HepG2 (cell line): ENCODE results near the gene RERE. TPM values are rescaled to one million over a fixed set of nuclear protein-coding genes. Genes with fewer than 3 reads are reported as not detected.
A peak's percentile ranks its signal among the peaks of the same experiment; 100 is the strongest.

Experiments
- ATAC-seq: fragments of 200-7000 bp; cut with Tn5 transposase; 3 replicates; pipeline ENCODE4 v1.9.1; 2020; ENCODE audit warnings: mild to moderate bottlenecking, moderate library complexity
- BruUV-seq: library from RNA; stranded (reverse); fragments of 400-500 nt; replicated peaks from 2 replicates; lab custom pipeline; 2021; lab: Mats Ljungman, UMichigan
- CTCF ChIA-PET: fragments of 300-600 bp; formaldehyde crosslinking; extraction: SDS; loops from one replicate; lab custom pipeline; 2021; ENCODE audit warnings: low total read pairs, inconsistent platforms, low intra/inter-chr PET ratio; lab: Yijun Ruan, JAX
- POLR2A ChIA-PET: fragments of 350-600 bp; sonication (Branson Sonifier 250); formaldehyde crosslinking; loops from one replicate; lab custom pipeline; 2020; ENCODE audit warnings: antibody characterized with exemption, inconsistent platforms; lab: Yijun Ruan, JAX
- DNase-seq: peaks from one replicate; pipeline ENCODE4 v3.0.0-alpha.2; 2015; ENCODE audit warnings: low spot score
- FAIRE-seq: peaks from 3 replicates; lab custom pipeline; 2011; peaks lifted over from hg19 to GRCh38; lab: Jason Lieb, UNC
- H2AFZ ChIP-seq: one replicate; pipeline ENCODE4 v1.6.1; 2011; ENCODE audit warnings: low read length, inconsistent platforms
- H3K27ac ChIP-seq: fragments of 300-600 bp; 3 replicates; pipeline ENCODE4 v1.8.0; 2011; ENCODE audit warnings: mixed run types, mild to moderate bottlenecking, mixed read lengths, low read length, inconsistent platforms; ENCODE audit not compliant: insufficient read depth; ENCODE audit errors: extremely low read length
- H3K27me3 ChIP-seq, 2 experiments: fragments of 200-600 bp in 1 of 2; 2 replicates in 1 of 2; 3 replicates in 1 of 2; pipeline versions ENCODE4 v1.6.0 to v1.8.0; 2011; ENCODE audit warnings: low read length in 2 of 2, mild to moderate bottlenecking in 2 of 2, moderate library complexity in 2 of 2, inconsistent platforms in 1 of 2; ENCODE audit not compliant: insufficient read depth in 2 of 2, control insufficient read depth in 1 of 2
- H3K36me3 ChIP-seq, 2 experiments: fragments of 200-600 bp in 1 of 2; replicated peaks in 1 of 2; 2 replicates in 1 of 2; 3 replicates in 1 of 2; pipeline versions ENCODE4 v1.5.1 to v1.8.0; 2011; ENCODE audit warnings: low read length in 2 of 2, inconsistent platforms in 1 of 2; ENCODE audit not compliant: insufficient read depth in 2 of 2, control insufficient read depth in 1 of 2
- H3K4me1 ChIP-seq: 2 replicates; pipeline ENCODE4 v1.5.1; 2012; ENCODE audit warnings: low read length, inconsistent platforms; ENCODE audit not compliant: insufficient read depth
- H3K4me2 ChIP-seq: 2 replicates; pipeline ENCODE4 v1.6.0; 2011; ENCODE audit warnings: low read depth, low read length, inconsistent platforms
- H3K4me3 ChIP-seq, 3 experiments: fragments of 200-600 bp in 1 of 3; sonication (generic), shearing (Covaris generic) in 1 of 3; replicated peaks in 1 of 3; 2 replicates each; pipeline ENCODE4 v1.5.1; 2011 to 2016; ENCODE audit warnings: low read length in 3 of 3, inconsistent platforms in 2 of 3, low read depth in 2 of 3, mild to moderate bottlenecking in 2 of 3, control low read depth in 1 of 3, mixed read lengths in 1 of 3; ENCODE audit not compliant: insufficient read depth in 1 of 3
- H3K79me2 ChIP-seq: one replicate; pipeline ENCODE4 v1.6.1; 2011; ENCODE audit warnings: low read length, inconsistent platforms; ENCODE audit not compliant: insufficient read depth
- H3K9ac ChIP-seq: 2 replicates; pipeline ENCODE4 v1.6.0; 2011; ENCODE audit warnings: mild to moderate bottlenecking, low read depth, low read length, inconsistent platforms; ENCODE audit not compliant: insufficient read depth
- H3K9me3 ChIP-seq: 2 replicates; pipeline ENCODE4 v1.5.1; 2012; ENCODE audit warnings: mild to moderate bottlenecking, low read length
- H4K20me1 ChIP-seq: 2 replicates; pipeline ENCODE4 v1.6.0; 2011; ENCODE audit warnings: inconsistent platforms, mild to moderate bottlenecking, low read length, moderate library complexity; ENCODE audit not compliant: insufficient read depth
- ARID3A ChIP-seq: IDR thresholded peaks from 2 replicates; pipeline ENCODE4 v1.6.1; 2012; ENCODE audit warnings: low read depth, low read length, improper control_type of control experiment
- BCL6 ChIP-seq: IDR thresholded peaks from 2 replicates; pipeline ENCODE4 v1.6.1; 2016; ENCODE audit warnings: missing genetic modification reagents, missing compliant biosample characterization
- CC2D1A ChIP-seq: sonication (generic); formaldehyde crosslinking; IDR thresholded peaks from 2 replicates; pipeline ENCODE4 v1.8.1; 2023; ENCODE audit warnings: mild to moderate bottlenecking, missing genetic modification reagents
- CEBPG ChIP-seq: IDR thresholded peaks from 2 replicates; pipeline ENCODE4 v1.6.1; 2016
- CTCF ChIP-seq: sonication (generic); formaldehyde crosslinking; IDR thresholded peaks from 2 replicates; pipeline ENCODE4 v1.5.0; 2020; ENCODE audit warnings: mild to moderate bottlenecking, missing genetic modification reagents, moderate library complexity
- EHMT2 ChIP-seq: fragments of 200-600 bp; sonication (generic); IDR thresholded peaks from 2 replicates; pipeline ENCODE4 v1.7.0; 2017; ENCODE audit warnings: antibody characterized with exemption, low read depth, low read length, borderline replicate concordance
- FOXA3 ChIP-seq: IDR thresholded peaks from 2 replicates; pipeline ENCODE4 v1.6.1; 2016; ENCODE audit warnings: missing genetic modification reagents, missing compliant biosample characterization
- NFYB ChIP-seq: sonication (generic); formaldehyde crosslinking; IDR thresholded peaks from 2 replicates; pipeline ENCODE4 v1.4.0; 2020; ENCODE audit warnings: missing genetic modification reagents
- ONECUT2 ChIP-seq: sonication (generic); formaldehyde crosslinking; IDR thresholded peaks from 2 replicates; pipeline ENCODE4 v1.4.0; 2020; ENCODE audit warnings: missing genetic modification reagents
- RAD21 ChIP-seq: fragments of 450-650 bp; formaldehyde crosslinking; IDR thresholded peaks from 2 replicates; pipeline ENCODE4 v1.5.0; 2020; ENCODE audit warnings: mild to moderate bottlenecking
- SAP130 ChIP-seq: IDR thresholded peaks from 2 replicates; pipeline ENCODE4 v1.6.1; 2016; ENCODE audit warnings: low read depth
- SMC3 ChIP-seq: IDR thresholded peaks from 2 replicates; pipeline ENCODE4 v1.6.1; 2011; ENCODE audit warnings: low read length, improper control_type of control experiment
- SOX5 ChIP-seq: IDR thresholded peaks from 2 replicates; pipeline ENCODE4 v1.6.1; 2016; ENCODE audit warnings: borderline replicate concordance
- STAG1 ChIP-seq: sonication (generic); formaldehyde crosslinking; IDR thresholded peaks from 2 replicates; pipeline ENCODE4 v1.4.0; 2020; ENCODE audit warnings: missing genetic modification reagents
- TFDP1 ChIP-seq: IDR thresholded peaks from 2 replicates; pipeline ENCODE4 v1.6.1; 2016; ENCODE audit warnings: missing compliant biosample characterization, missing genetic modification reagents, borderline replicate concordance
- TOE1 ChIP-seq: sonication (generic); formaldehyde crosslinking; IDR thresholded peaks from 2 replicates; pipeline ENCODE4 v1.4.0; 2020; ENCODE audit warnings: mild to moderate bottlenecking, missing genetic modification reagents
- ZBTB37 ChIP-seq: sonication (generic); formaldehyde crosslinking; IDR thresholded peaks from 2 replicates; pipeline ENCODE4 v1.4.0; 2020; ENCODE audit warnings: mild to moderate bottlenecking, missing genetic modification reagents
- ZNF761 ChIP-seq: sonication (generic); formaldehyde crosslinking; conservative IDR thresholded peaks from 2 replicates; pipeline ENCODE4 v1.4.0; 2020; ENCODE audit warnings: mild to moderate bottlenecking, missing genetic modification reagents
- WGBS: methylation state at CpG from one replicate; pipeline ENCODE4 v1.1.6; 2017; ENCODE audit warnings: low lambda C conversion rate; 5-methylcytosine and 5-hydroxymethylcytosine counted together
- in situ Hi-C: cut with HindIII; loops from 2 replicates; pipeline ENCODE4 v1.10.0; 2017; ENCODE audit warnings: low pct_unique_long_range_greater_than_20kb; ENCODE audit not compliant: extremely low pct_ligation_motif_present
- intact Hi-C: fragments of 100-400 bp; cut with micrococcal nuclease; formaldehyde crosslinking; loops from one replicate; pipeline ENCODE4 v1.10.0; 2022; ENCODE audit not compliant: unreplicated experiment
- polyA plus RNA-seq, 8 experiments: library from polyadenylated mRNA; depleted of rRNA in 3 of 8; stranded (reverse) in 7 of 8; unstranded in 1 of 8; fragments of >200 nt; fragmentation: Illumina TruSeq in 4 of 8; extraction: Trizol in 4 of 8; gene quantifications; 2 replicates each; pipeline versions ENCODE4 v1.2.1 to v1.2.3, GENCODE V29; 2011 to 2016; ENCODE audit warnings: low read depth in 4 of 8, missing spikeins in 1 of 8, mixed read lengths in 1 of 8; ENCODE audit not compliant: insufficient read depth in 1 of 8
- total RNA-seq, 5 experiments: library from RNA; depleted of rRNA; stranded (reverse); fragments of >200 nt; fragmentation: Illumina TruSeq; extraction: Trizol; gene quantifications; 2 replicates each; pipeline ENCODE4 v1.2.3, GENCODE V29; 2016; ENCODE audit warnings: low read depth in 1 of 5

The RERE gene
- total and polyA plus RNA-seq, 2 of the 13 experiments (the other 11 are each of a cell fraction or from before 2014, with no cell fraction given) = 18.3 to 21.9 TPM

GRCh38 chr1:8560611-8561544 is 256.6 kb downstream of the RERE start:
- Histone ChIP-seq H3K4me2 (no peak overlapping the region), H3K79me2 (peaks cover 72% of the 10 kb centered on the region), H4K20me1 (peaks cover 26% of the 10 kb centered on the region), H3K9me3 (no peaks in the 10 kb centered on the region), H3K4me1 (peaks cover 57% of the 10 kb centered on the region), H2AFZ (no peak overlapping the region), H3K4me3 (no peak overlapping the region), H3K27me3 (no peaks in the 10 kb centered on the region), H3K36me3 (peaks cover 10 to 28% of the 10 kb centered on the region in 2 experiments), H3K9ac (no peak overlapping the region), H3K27ac (peak overlapping the region; percentile 7)
- DNase-seq = peak; percentile 61
- POLR2A ChIA-PET = interaction anchor here (1.1 kb wide), 2 partner anchors 109 to 142 kb away, joined by 3 to 4 read pairs; no protein-coding TSS in a partner anchor
- intact Hi-C loops = loop anchor here (1.0 to 5.0 kb wide), 3 partner anchors 110 to 286 kb away; no protein-coding TSS in a partner anchor
- in situ Hi-C loops = loop anchor here (10.0 to 25.0 kb wide), 2 partner anchors 104 to 276 kb away; no protein-coding TSS in a partner anchor
- 52% methylated on average over 2 of the region's 2 CpGs for WGBS
- no peak for FAIRE-seq
- ATAC-seq = peak; percentile 24; the same call in 2 of the 3 replicates
- no TSS peak for BruUV-seq
- CTCF ChIA-PET = interaction anchor here (1.2 to 3.0 kb wide), 3 partner anchors 110 to 288 kb away, joined by 4 to 17 read pairs (median 16); no protein-coding TSS in a partner anchor
- TF ChIP-seq CC2D1A (CRISPR knock-in tag) (no peak), TOE1 (CRISPR knock-in tag) (no peak), SOX5 (CRISPR knock-in tag) (peak; percentile 36; the same call in 1 of the 2 replicates), ZBTB37 (CRISPR knock-in tag) (no peak), CEBPG (CRISPR knock-in tag) (0 out of 2 replicates have a peak, but pooled peaks have one; percentile 8), SMC3 (peak; percentile 93), STAG1 (CRISPR knock-in tag) (peak; percentile 86), NFYB (CRISPR knock-in tag) (no peak), EHMT2 (no peak), RAD21 (CRISPR knock-in tag) (peak; percentile 70), ARID3A (0 out of 2 replicates have a peak, but pooled peaks have one; percentile 37), ZNF761 (CRISPR knock-in tag) (0 out of 2 replicates have a peak, but pooled peaks have one; percentile 27), CTCF (peak; percentile 83), FOXA3 (CRISPR knock-in tag) (peak; percentile 37; the same call in 1 of the 2 replicates), TFDP1 (CRISPR knock-in tag) (no peak), SAP130 (CRISPR knock-in tag) (peak; percentile 38; the same call in 1 of the 2 replicates), BCL6 (peak; percentile 52), ONECUT2 (0 out of 2 replicates have a peak, but pooled peaks have one; percentile 38)
